HepG2 (cell line): ENCODE measurements around the gene CCDC57. TPM values are rescaled to one million over a fixed set of nuclear protein-coding genes. Genes with fewer than 3 reads are reported as not detected.

Source experiments
- FOXA1 ChIP-seq, 2 experiments: fragments of 450-650 bp in 1 of 2; sonication (generic) in 1 of 2; formaldehyde crosslinking in 1 of 2; IDR thresholded peaks; 2 replicates each; pipeline versions ENCODE4 v1.4.0 to v1.6.1; 2016 to 2020; ENCODE audit warnings: missing genetic modification reagents in 1 of 2
- IKZF5 ChIP-seq: IDR thresholded peaks from 2 replicates; pipeline ENCODE4 v1.6.1; 2018; ENCODE audit warnings: missing genetic modification reagents, mild to moderate bottlenecking, missing compliant biosample characterization
- RXRA ChIP-seq: sonication (generic); formaldehyde crosslinking; IDR thresholded peaks from 2 replicates; pipeline ENCODE4 v1.5.1; 2020; ENCODE audit warnings: missing genetic modification reagents
- THRA ChIP-seq: sonication (generic); formaldehyde crosslinking; IDR thresholded peaks from 2 replicates; pipeline ENCODE4 v1.4.0; 2020; ENCODE audit warnings: missing genetic modification reagents, borderline replicate concordance
- ZBTB46 ChIP-seq: sonication (generic); formaldehyde crosslinking; IDR thresholded peaks from 2 replicates; pipeline ENCODE4 v1.4.0; 2020; ENCODE audit warnings: mild to moderate bottlenecking, missing genetic modification reagents, borderline replicate concordance
- ZFP1 ChIP-seq: IDR thresholded peaks from 2 replicates; pipeline ENCODE4 v1.6.1; 2016
- ZMYM2 ChIP-seq: sonication (generic); formaldehyde crosslinking; IDR thresholded peaks from 2 replicates; pipeline ENCODE4 v1.8.0; 2022; ENCODE audit warnings: mild to moderate bottlenecking, missing genetic modification reagents
- ZNF484 ChIP-seq: sonication (generic); formaldehyde crosslinking; IDR thresholded peaks from 2 replicates; pipeline ENCODE4 v1.5.1; 2020; ENCODE audit warnings: mild to moderate bottlenecking, low read depth, missing genetic modification reagents, borderline replicate concordance
- ZNF567 ChIP-seq: sonication (generic); formaldehyde crosslinking; IDR thresholded peaks from 2 replicates; pipeline ENCODE4 v1.8.1; 2023; ENCODE audit warnings: mild to moderate bottlenecking, missing genetic modification reagents, borderline replicate concordance
- ZNF597 ChIP-seq: sonication (generic); formaldehyde crosslinking; IDR thresholded peaks from 2 replicates; pipeline ENCODE4 v1.5.0; 2020; ENCODE audit warnings: missing genetic modification reagents
- polyA plus RNA-seq, 8 experiments: library from polyadenylated mRNA; depleted of rRNA in 3 of 8; stranded (reverse) in 7 of 8; unstranded in 1 of 8; fragments of >200 nt; fragmentation: Illumina TruSeq in 4 of 8; extraction: Trizol in 4 of 8; gene quantifications; 2 replicates each; pipeline versions ENCODE4 v1.2.1 to v1.2.3, GENCODE V29; 2011 to 2016; ENCODE audit warnings: low read depth in 4 of 8, missing spikeins in 1 of 8, mixed read lengths in 1 of 8; ENCODE audit not compliant: insufficient read depth in 1 of 8
- total RNA-seq, 5 experiments: library from RNA; depleted of rRNA; stranded (reverse); fragments of >200 nt; fragmentation: Illumina TruSeq; extraction: Trizol; gene quantifications; 2 replicates each; pipeline ENCODE4 v1.2.3, GENCODE V29; 2016; ENCODE audit warnings: low read depth in 1 of 5
- TF ChIP-seq, protein P1 (sequence below): sonication (generic); formaldehyde crosslinking; IDR thresholded peaks from 2 replicates; pipeline ENCODE4 v1.8.1; 2023; ENCODE audit warnings: missing genetic modification reagents, mild to moderate bottlenecking, borderline replicate concordance
- TF ChIP-seq, protein P2 (sequence below): sonication (generic); formaldehyde crosslinking; IDR thresholded peaks from 2 replicates; pipeline ENCODE4 v1.9.0; 2022; ENCODE audit warnings: low read depth, missing genetic modification reagents
- TF ChIP-seq, protein P3 (sequence below): sonication (generic); formaldehyde crosslinking; IDR thresholded peaks from 2 replicates; pipeline ENCODE4 v1.5.1; 2020; ENCODE audit warnings: missing genetic modification reagents, mild to moderate bottlenecking, borderline replicate concordance
- TF ChIP-seq, protein P4 (sequence below): sonication (generic); formaldehyde crosslinking; IDR thresholded peaks from 2 replicates; pipeline ENCODE4 v1.5.0; 2020; ENCODE audit warnings: mild to moderate bottlenecking, missing genetic modification reagents, borderline replicate concordance

CCDC57 gene
- total and polyA plus RNA-seq, 2 of the 13 experiments (the other 11 are each of a cell fraction or from before 2014, with no cell fraction given): 59.3 to 59.9 TPM

DNA sequence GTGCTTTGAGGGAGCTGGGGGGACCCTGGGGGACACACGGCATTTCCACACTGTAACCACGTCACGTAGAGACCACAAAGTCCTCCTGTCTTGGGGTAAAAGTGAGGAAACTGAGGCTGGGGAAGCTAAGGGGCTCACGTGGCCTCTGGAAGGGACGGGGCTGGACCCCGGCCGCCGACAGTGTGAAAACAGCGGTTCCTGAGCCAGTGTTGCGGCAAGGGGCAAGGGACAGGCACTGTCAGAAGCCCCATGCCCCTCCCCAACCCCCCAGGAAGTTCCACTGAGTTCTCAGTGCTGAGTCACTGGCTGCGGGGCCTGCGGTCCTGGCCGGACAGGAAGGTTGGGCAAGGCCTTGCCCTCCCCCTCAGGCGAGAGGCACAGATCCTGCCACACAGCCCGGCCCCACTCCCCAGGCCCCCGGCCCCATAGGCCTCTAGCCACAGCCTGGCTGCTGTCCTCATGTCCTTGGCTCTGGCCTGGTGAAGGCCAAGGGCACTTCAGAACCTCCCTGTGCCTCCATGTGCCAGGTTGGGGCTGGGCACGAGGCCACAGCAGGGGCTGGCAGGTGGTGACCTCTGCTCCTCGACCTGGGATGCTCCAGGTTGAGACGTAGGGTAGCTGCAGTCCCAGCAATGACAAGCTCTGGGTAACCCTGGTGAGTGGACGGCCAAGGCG is 5.0 kb upstream of the CCDC57 start (continued):
- TF ChIP-seq IKZF5 (CRISPR knock-in tag): peak; percentile 45
- TF ChIP-seq, protein P1, sequence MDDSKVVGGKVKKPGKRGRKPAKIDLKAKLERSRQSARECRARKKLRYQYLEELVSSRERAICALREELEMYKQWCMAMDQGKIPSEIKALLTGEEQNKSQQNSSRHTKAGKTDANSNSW: no peak; the same call in 1 of the 2 replicates
- no peak for TF ChIP-seq ZNF597 (CRISPR knock-in tag)
- no peak for TF ChIP-seq ZFP1 (CRISPR knock-in tag)
- TF ChIP-seq, protein P2, sequence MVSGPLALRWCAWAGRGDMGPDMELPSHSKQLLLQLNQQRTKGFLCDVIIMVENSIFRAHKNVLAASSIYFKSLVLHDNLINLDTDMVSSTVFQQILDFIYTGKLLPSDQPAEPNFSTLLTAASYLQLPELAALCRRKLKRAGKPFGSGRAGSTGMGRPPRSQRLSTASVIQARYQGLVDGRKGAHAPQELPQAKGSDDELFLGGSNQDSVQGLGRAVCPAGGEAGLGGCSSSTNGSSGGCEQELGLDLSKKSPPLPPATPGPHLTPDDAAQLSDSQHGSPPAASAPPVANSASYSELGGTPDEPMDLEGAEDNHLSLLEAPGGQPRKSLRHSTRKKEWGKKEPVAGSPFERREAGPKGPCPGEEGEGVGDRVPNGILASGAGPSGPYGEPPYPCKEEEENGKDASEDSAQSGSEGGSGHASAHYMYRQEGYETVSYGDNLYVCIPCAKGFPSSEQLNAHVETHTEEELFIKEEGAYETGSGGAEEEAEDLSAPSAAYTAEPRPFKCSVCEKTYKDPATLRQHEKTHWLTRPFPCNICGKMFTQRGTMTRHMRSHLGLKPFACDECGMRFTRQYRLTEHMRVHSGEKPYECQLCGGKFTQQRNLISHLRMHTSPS (CRISPR knock-in tag): peak; percentile 97
- TF ChIP-seq ZBTB46: no peak
- no peak for TF ChIP-seq ZMYM2 (CRISPR knock-in tag)
- TF ChIP-seq RXRA (CRISPR knock-in tag): peak; percentile 89
- TF ChIP-seq, protein P3, sequence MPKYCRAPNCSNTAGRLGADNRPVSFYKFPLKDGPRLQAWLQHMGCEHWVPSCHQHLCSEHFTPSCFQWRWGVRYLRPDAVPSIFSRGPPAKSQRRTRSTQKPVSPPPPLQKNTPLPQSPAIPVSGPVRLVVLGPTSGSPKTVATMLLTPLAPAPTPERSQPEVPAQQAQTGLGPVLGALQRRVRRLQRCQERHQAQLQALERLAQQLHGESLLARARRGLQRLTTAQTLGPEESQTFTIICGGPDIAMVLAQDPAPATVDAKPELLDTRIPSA (CRISPR knock-in tag): no peak
- no peak for TF ChIP-seq FOXA1 (IDR thresholded peaks at IDR 0.05)
- peak; percentile 55; the same call in 1 of the 2 replicates for TF ChIP-seq FOXA1 (CRISPR knock-in tag; IDR thresholded peaks at IDR 0.05)
- TF ChIP-seq, protein P4, sequence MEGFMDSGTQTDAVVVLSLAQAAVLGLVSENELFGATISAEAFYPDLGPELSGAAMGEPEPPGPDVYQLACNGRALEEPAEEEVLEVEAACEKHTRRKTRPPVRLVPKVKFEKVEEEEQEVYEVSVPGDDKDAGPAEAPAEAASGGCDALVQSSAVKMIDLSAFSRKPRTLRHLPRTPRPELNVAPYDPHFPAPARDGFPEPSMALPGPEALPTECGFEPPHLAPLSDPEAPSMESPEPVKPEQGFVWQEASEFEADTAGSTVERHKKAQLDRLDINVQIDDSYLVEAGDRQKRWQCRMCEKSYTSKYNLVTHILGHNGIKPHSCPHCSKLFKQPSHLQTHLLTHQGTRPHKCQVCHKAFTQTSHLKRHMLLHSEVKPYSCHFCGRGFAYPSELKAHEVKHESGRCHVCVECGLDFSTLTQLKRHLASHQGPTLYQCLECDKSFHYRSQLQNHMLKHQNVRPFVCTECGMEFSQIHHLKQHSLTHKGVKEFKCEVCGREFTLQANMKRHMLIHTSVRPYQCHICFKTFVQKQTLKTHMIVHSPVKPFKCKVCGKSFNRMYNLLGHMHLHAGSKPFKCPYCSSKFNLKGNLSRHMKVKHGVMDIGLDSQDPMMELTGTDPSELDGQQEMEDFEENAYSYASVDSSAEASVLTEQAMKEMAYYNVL: peak; percentile 82; the same call in 1 of the 2 replicates
- TF ChIP-seq THRA (CRISPR knock-in tag): peak; percentile 87
- TF ChIP-seq ZNF484 (CRISPR knock-in tag): no peak
- no peak for TF ChIP-seq ZNF567 (CRISPR knock-in tag)
